Measurements from ENCODE around the gene PSTK.

PSTK gene

GRCh38 chr10:123027861-123028260 is 47.7 kb downstream of the PSTK start:
- Histone ChIP-seq H3K9ac (ENCODE audit: low read depth, low read length) (no peak overlapping the region), H3K4me1 (ENCODE audit: control insufficient read depth, insufficient read depth, low read length) (peaks cover 12% of the 10 kb centered on the region), H3K4me3 (ENCODE audit: low read depth, low read length) (no peak overlapping the region), H3K9me3 (ENCODE audit: control insufficient read depth, insufficient read depth, low read length) (no peaks in the 10 kb centered on the region), H3K36me3 (ENCODE audit: control insufficient read depth, insufficient read depth, low read length) (no peaks in the 10 kb centered on the region), H3K27me3 (ENCODE audit: control insufficient read depth, insufficient read depth, low read length) (no peaks in the 10 kb centered on the region)

GRCh38 chr10:123031124-123031523 is 50.9 kb downstream of the PSTK start:
- H3K4me1 ChIP-seq (ENCODE audit: control insufficient read depth, insufficient read depth, low read length) = peaks cover 6% of the 10 kb centered on the region
- no peak overlapping the region for H3K4me3 ChIP-seq (ENCODE audit: low read depth, low read length)
- no peaks in the 10 kb centered on the region for H3K36me3 ChIP-seq (ENCODE audit: control insufficient read depth, insufficient read depth, low read length)
- no peaks in the 10 kb centered on the region for H3K27me3 ChIP-seq (ENCODE audit: control insufficient read depth, insufficient read depth, low read length)
- H3K9ac ChIP-seq (ENCODE audit: low read depth, low read length) = no peak overlapping the region
- no peaks in the 10 kb centered on the region for H3K9me3 ChIP-seq (ENCODE audit: control insufficient read depth, insufficient read depth, low read length)

GRCh38 chr10:123034332-123034731 is 54.1 kb downstream of the PSTK start:
- no peaks in the 10 kb centered on the region for H3K9me3 ChIP-seq (ENCODE audit: control insufficient read depth, insufficient read depth, low read length)
- H3K27me3 ChIP-seq (ENCODE audit: control insufficient read depth, insufficient read depth, low read length) = no peaks in the 10 kb centered on the region
- H3K4me3 ChIP-seq (ENCODE audit: low read depth, low read length) = no peak overlapping the region
- H3K4me1 ChIP-seq (ENCODE audit: control insufficient read depth, insufficient read depth, low read length) = no peaks in the 10 kb centered on the region
- no peaks in the 10 kb centered on the region for H3K36me3 ChIP-seq (ENCODE audit: control insufficient read depth, insufficient read depth, low read length)
- no peak overlapping the region for H3K9ac ChIP-seq (ENCODE audit: low read depth, low read length)

- H3K9me3 ChIP-seq (ENCODE audit: control insufficient read depth, insufficient read depth, low read length) = no peaks in the 10 kb centered on the region
- no peak overlapping the region for H3K4me3 ChIP-seq (ENCODE audit: low read depth, low read length)
- no peaks in the 10 kb centered on the region for H3K36me3 ChIP-seq (ENCODE audit: control insufficient read depth, insufficient read depth, low read length)
- H3K27me3 ChIP-seq (ENCODE audit: control insufficient read depth, insufficient read depth, low read length) = no peaks in the 10 kb centered on the region
- no peaks in the 10 kb centered on the region for H3K4me1 ChIP-seq (ENCODE audit: control insufficient read depth, insufficient read depth, low read length)
- no peak overlapping the region for H3K9ac ChIP-seq (ENCODE audit: low read depth, low read length)
These were observed 55.4 kb downstream of the PSTK start for GRCh38 chr10:123035467-123036086.

- no peak overlapping the region for H3K9ac ChIP-seq (ENCODE audit: low read depth, low read length)
- no peaks in the 10 kb centered on the region for H3K4me1 ChIP-seq (ENCODE audit: control insufficient read depth, insufficient read depth, low read length)
- H3K36me3 ChIP-seq (ENCODE audit: control insufficient read depth, insufficient read depth, low read length) = no peaks in the 10 kb centered on the region
- no peak overlapping the region for H3K4me3 ChIP-seq (ENCODE audit: low read depth, low read length)
- H3K27me3 ChIP-seq (ENCODE audit: control insufficient read depth, insufficient read depth, low read length) = no peaks in the 10 kb centered on the region
- H3K9me3 ChIP-seq (ENCODE audit: control insufficient read depth, insufficient read depth, low read length) = no peaks in the 10 kb centered on the region
These were observed 58.8 kb downstream of the PSTK start for GRCh38 chr10:123038782-123039631.

- H3K4me3 ChIP-seq (ENCODE audit: low read depth, low read length) = no peak overlapping the region
- no peak overlapping the region for H3K9ac ChIP-seq (ENCODE audit: low read depth, low read length)
- no peaks in the 10 kb centered on the region for H3K4me1 ChIP-seq (ENCODE audit: control insufficient read depth, insufficient read depth, low read length)
- no peaks in the 10 kb centered on the region for H3K27me3 ChIP-seq (ENCODE audit: control insufficient read depth, insufficient read depth, low read length)
- H3K9me3 ChIP-seq (ENCODE audit: control insufficient read depth, insufficient read depth, low read length) = no peaks in the 10 kb centered on the region
- no peaks in the 10 kb centered on the region for H3K36me3 ChIP-seq (ENCODE audit: control insufficient read depth, insufficient read depth, low read length)
These were observed 59.4 kb downstream of the PSTK start for GRCh38 chr10:123039632-123039930.
